EL (cell line): Measurements from ENCODE around the gene SPDL1.

ENCODE experiments used
- DNase-seq: peaks from one replicate; pipeline ENCODE4 v3.0.0-alpha.2; 2016

Gene SPDL1

GRCh38 chr5:169631360-169631759 is 47.8 kb downstream of the SPDL1 start:
- peak; percentile 31 for DNase-seq

DNA sequence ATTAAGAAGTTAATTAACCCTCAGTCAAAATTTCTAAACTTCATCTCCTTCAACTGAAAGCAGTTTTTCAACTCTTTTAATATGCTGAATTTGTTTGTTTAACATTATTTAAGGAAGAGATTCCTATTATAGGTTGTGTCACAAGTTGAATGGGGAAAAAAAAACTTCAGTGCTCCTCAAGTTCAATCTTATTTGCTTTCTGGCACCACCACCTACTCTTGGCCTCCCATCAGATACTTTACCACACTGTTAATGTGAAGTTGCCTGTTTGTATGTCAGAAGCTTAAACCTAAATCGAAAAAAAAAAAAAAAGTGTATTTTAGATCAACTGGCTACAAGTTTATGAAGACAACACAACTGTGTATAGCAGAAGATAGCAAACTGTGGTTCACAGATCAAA is 49.4 kb downstream of the SPDL1 start:
- no peak for DNase-seq

GRCh38 chr5:169634606-169635005 is 51.0 kb downstream of the SPDL1 start:
- DNase-seq, result no peak

- DNase-seq, result no peak
Measured at GRCh38 chr5:169635936-169636335, 52.4 kb downstream of the SPDL1 start.

DNA sequence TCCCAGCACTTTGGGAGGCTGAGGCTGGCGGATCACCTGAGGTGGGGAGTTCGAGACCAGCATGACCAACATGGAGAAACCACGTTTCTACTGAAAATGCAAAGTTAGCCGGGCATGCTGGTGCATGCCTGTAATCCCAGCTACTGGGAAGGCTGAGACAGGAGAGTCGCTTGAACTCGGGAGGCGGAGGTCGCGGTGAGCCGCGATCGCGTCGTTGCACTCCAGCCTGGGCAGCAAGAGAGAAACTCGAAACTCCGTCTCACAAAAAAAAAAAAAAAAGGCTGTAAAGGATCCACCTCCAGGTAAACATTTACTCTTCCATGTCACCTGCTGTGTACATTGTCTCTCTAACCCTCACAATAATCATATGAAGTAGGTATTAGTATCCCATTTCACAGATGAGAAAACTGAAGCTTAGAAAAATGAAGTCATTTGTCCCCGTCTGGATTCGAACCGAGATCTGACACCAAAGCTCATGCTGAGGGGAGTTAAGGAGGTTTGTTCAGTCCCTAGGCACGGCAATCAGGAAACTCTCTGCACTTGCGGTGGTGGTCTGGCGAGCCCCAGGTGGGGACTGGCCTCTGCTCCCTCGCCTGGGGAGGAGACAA is 53.0 kb downstream of the SPDL1 start:
- DNase-seq, result no peak

DNA sequence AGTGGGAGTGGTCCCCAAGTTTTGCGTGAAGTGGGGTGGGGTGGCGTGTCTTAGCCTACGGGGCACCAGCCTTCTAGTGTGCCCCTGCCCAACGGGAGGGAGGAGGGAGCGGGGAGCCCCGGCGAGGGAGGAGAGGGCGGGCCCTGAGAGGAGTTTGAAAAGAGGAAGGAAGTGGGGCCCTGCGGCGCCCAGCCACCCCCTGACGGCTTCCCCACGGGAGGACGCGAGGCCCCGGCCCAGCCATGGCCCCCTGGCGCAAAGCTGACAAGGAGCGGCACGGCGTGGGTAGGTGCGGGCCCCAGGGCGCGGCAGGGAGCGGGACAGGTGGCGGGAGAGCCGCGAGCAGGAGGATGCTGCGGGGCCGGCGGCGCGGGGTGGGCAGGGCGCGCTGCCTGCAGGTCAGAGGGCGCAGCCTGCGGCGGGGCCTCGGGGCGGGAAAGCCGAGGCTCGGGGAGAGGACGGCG is 53.5 kb downstream of the SPDL1 start, which contains the start of gene DOCK2:
Gene DOCK2 (plus strand): TSS at position 191 of the 464 bp plus-strand sequence. CDS start 52 bp downstream, at position 243.
- DNase-seq, result peak; percentile 34

GRCh38 chr5:169637549-169638121 is 54.1 kb downstream of the SPDL1 start:
- no peak for DNase-seq

DNA sequence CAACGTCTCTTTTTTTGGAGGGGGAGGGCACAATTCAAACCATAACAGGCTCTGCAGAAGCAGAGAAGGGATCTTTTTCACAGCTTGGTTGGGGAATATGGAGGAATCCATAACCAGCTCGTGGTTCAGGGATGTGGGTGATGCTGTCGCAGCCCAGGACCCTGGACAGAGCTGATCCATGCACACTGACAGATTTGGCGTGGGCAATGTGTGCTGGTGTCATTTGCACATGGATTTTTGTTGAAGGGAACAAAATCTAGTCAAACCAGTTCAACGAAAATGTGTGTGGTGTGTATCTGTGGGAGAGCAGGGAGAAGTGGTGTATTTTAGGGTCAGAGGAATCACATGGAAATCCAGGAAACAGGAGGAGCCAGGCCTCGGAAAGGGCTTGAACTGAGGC is 57.7 kb downstream of the SPDL1 start:
- no peak for DNase-seq

DNA sequence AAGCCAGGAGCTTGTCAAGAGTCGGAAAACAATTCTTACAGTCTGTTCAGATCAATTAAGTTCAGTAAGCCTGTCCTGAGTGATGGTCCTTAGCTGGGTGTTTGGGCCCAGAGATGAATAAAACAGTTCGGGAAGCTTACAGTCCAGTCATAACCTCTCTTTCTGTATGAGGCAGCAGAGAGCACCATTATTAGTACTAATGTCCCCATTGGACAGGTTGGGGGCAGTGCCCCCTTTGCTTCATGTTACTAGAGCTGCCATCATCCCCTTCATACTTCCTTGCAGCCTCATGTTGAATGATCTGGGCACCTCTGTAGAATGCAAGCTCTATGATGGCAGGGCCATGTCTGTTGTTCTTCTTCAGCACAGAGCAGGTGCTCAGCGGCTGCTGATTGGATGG is 63.3 kb downstream of the SPDL1 start:
- no peak for DNase-seq

- DNase-seq, result no peak
Measured at GRCh38 chr5:169647566-169647965, 64.0 kb downstream of the SPDL1 start.

GRCh38 chr5:169648725-169649310 is 65.2 kb downstream of the SPDL1 start:
- peak; percentile 88 for DNase-seq

- DNase-seq, result no peak
Measured at GRCh38 chr5:169649486-169649885, 65.9 kb downstream of the SPDL1 start.

GRCh38 chr5:169650701-169651331 is 67.2 kb downstream of the SPDL1 start:
- peak; percentile 79 for DNase-seq

- no peak for DNase-seq
Measured at GRCh38 chr5:169651526-169651925, 68.0 kb downstream of the SPDL1 start.

- no peak for DNase-seq
Measured at GRCh38 chr5:169652057-169652456, 68.5 kb downstream of the SPDL1 start.

DNA sequence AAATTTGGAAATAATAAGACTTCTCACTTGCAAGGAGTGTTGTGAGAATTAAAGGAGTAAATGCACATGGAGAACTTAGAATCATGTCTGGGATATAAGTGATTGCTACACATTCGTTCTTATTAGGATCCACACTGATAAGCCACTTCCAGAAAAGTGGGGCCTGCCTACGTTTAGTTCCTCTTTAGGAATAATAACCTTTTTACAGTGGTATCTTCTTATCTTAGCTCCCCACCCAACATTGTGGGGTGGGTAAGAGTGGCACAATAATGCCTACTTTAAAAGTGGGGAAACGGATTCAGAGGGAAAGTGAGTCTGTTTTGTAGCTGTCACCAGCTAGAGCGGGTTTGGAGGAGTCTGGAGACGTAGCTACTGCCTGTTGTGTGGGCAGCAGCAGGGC is 69.5 kb downstream of the SPDL1 start:
- no peak for DNase-seq
